Stomach smooth muscle (tissue), 2 donors: ENCODE results near the gene RAB14.
"Not testable (repeated sequence)": the region's sequence is repeated elsewhere in the genome, so short reads cannot be mapped to it uniquely, and the experiment has no call there.

Experiments
- H3K27ac ChIP-seq: one replicate; pipeline ENCODE4 v1.7.0; 2013; ENCODE audit warnings: mild to moderate bottlenecking, low read length, inconsistent platforms
- H3K27me3 ChIP-seq, 2 donors: one replicate each; pipeline ENCODE4 v1.7.0; 2013; ENCODE audit warnings: low read length in 2 of 2; ENCODE audit not compliant: insufficient read depth in 2 of 2, control insufficient read depth in 1 of 2
- H3K36me3 ChIP-seq, 2 donors: one replicate each; pipeline ENCODE4 v1.7.0; 2013; ENCODE audit warnings: low read length in 2 of 2; ENCODE audit not compliant: control insufficient read depth in 2 of 2, insufficient read depth in 2 of 2
- H3K4me1 ChIP-seq: one replicate; pipeline ENCODE4 v1.7.0; 2013; ENCODE audit warnings: low read length; ENCODE audit not compliant: control insufficient read depth, insufficient read depth
- H3K4me3 ChIP-seq, 2 donors: one replicate each; pipeline ENCODE4 v1.7.0; 2013; ENCODE audit warnings: low read length in 2 of 2
- H3K9ac ChIP-seq, 2 donors: one replicate each; pipeline ENCODE4 v1.7.0; 2013; ENCODE audit warnings: low read length in 2 of 2, mild to moderate bottlenecking in 1 of 2
- H3K9me3 ChIP-seq, 2 donors: one replicate each; pipeline ENCODE4 v1.7.0; 2013; ENCODE audit warnings: low read length in 2 of 2; ENCODE audit not compliant: control insufficient read depth in 2 of 2
- donor health status: healthy.
- donor health status: Pancreatic carcinoma.

Gene RAB14

DNA sequence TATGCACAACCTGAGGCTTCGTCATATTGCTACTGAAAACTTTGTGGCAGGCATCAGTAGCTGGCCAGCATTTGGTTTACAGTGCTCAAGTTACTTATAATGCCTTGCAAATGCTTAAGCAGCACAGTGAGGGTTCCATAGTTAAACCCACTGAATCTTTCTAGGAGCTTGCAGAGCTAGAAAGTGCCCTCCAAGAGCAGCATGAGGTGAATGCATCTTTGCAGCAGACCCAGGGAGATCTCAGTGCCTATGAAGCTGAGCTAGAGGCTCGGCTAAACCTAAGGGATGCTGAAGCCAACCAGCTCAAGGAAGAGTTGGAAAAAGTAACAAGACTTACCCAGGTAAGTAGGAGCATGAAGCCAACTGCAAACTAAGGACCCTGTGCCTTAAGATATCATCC is 66.0 kb downstream of the RAB14 start:
- H3K9ac ChIP-seq, result no peak overlapping the region
- H3K4me1 ChIP-seq, result no peaks in the 10 kb centered on the region
- H3K36me3 ChIP-seq, result peaks cover 12 to 14% of the 10 kb centered on the region in 2 donors
- H3K27ac ChIP-seq, result no peak overlapping the region
- no peak overlapping the region for H3K4me3 ChIP-seq
- H3K9me3 ChIP-seq, result no peaks in the 10 kb centered on the region
- no peaks in the 10 kb centered on the region for H3K27me3 ChIP-seq

- no peak overlapping the region for H3K9ac ChIP-seq
- no peaks in the 10 kb centered on the region for H3K9me3 ChIP-seq
- no peaks in the 10 kb centered on the region for H3K27me3 ChIP-seq
- H3K36me3 ChIP-seq, result peaks cover 0 to 5% of the 10 kb centered on the region in 2 donors
- H3K4me1 ChIP-seq, result no peaks in the 10 kb centered on the region
- H3K4me3 ChIP-seq, result no peak overlapping the region
- H3K27ac ChIP-seq, result no peak overlapping the region
Measured at GRCh38 chr9:121133104-121133816, 68.4 kb downstream of the RAB14 start.

GRCh38 chr9:121129384-121129783 is 72.3 kb downstream of the RAB14 start:
- not testable (repeated sequence) for H3K9ac ChIP-seq, H3K27me3 ChIP-seq, H3K9me3 ChIP-seq, H3K4me1 ChIP-seq, H3K36me3 ChIP-seq, H3K27ac ChIP-seq, H3K4me3 ChIP-seq
